ENCODE results near the gene KRTAP10-9. TPM values are rescaled to one million over a fixed set of nuclear protein-coding genes. Genes with fewer than 3 reads are reported as not detected.
"Not testable (repeated sequence)": the region's sequence is repeated elsewhere in the genome, so short reads cannot be mapped to it uniquely, and the experiment has no call there.

The KRTAP10-9 gene
- total RNA-seq, 1 experiment from 2014 or later, result not detected

DNA sequence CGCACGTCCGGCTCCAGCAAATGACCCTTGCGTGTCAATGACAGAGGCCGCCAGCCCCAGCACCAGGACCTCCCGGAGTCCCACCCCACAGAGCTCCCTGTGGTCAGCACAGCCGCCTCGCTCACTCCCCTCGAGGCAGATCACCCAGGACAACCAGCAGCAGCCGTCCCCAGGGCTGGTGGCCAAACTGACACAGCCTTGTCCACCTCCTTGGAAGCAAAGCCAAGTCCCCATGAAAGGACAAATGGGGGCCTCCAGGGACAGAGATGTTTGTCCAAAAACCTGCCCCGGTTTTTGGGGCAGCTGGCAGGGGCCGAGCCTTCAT lies 12.4 kb downstream of the KRTAP10-9 start:
- DNase-seq (ENCODE audit: low read depth), result no peak

DNA sequence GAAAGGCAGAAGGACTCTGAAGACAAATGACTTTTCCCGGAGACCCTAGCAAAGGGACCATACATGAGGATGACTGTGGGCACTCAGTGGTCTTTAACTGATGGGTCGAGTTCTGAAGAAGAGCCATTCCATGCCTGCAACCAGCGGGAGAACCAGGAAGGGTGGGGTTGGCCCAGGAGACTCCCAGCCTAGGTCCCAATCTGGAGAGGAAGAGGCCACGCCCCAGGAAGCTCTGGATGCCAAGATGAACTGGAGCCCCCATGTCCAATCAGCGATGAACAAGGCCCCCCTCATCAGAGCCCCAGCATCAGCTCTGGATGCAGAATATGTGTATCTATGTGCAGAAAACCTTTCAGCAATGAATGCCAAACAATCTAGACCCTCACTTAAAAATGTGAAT lies 13.9 kb downstream of the KRTAP10-9 start:
- DNase-seq (ENCODE audit: low read depth), result no peak

DNA sequence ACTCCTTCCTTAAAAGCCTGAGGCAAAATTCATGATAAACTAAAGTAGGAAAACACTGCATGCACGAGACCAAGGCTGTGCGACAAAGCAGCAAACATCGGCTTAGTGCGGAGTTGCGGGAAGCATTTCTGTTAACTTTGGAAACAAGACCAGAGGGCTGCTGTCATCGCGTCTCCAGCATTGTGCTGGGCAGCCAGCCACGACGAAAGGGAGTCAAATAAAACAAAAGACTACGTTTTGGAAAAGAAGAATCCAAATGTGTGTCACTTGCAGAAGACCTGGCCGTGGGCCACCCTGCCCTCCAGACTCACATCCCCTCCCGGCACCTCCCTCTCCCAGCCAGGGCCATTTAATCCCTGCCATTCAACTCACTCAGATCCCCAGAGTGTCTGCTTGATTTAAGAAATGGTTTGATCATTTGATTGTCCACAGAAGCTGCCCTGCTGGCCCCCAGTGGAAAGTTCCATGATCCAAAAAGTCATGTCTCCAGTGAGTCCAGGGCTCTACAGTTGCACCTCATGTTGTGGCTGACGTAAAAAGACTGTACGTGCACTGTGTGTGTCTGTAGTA lies 16.9 kb downstream of the KRTAP10-9 start:
- DNase-seq (ENCODE audit: low read depth), result no peak

DNA sequence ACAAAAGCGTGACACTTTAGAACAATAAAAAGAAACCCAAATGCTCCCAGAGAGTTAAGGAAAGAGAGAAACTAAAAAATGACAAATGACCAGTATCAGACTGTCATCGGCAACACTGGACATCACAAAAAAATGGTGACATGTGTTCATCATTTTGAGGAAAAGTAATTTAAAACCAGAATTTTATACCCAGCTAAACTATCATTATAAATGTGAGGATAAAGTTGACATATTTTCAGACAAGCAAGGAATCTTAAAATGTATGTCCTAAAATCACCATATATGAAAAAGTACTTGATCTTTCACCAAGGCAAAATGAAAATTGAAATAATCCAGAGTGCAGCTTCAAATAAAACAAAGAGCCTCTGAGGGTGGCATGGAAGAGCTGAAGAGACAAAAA lies 18.0 kb downstream of the KRTAP10-9 start:
- no peak for DNase-seq (ENCODE audit: low read depth)

DNA sequence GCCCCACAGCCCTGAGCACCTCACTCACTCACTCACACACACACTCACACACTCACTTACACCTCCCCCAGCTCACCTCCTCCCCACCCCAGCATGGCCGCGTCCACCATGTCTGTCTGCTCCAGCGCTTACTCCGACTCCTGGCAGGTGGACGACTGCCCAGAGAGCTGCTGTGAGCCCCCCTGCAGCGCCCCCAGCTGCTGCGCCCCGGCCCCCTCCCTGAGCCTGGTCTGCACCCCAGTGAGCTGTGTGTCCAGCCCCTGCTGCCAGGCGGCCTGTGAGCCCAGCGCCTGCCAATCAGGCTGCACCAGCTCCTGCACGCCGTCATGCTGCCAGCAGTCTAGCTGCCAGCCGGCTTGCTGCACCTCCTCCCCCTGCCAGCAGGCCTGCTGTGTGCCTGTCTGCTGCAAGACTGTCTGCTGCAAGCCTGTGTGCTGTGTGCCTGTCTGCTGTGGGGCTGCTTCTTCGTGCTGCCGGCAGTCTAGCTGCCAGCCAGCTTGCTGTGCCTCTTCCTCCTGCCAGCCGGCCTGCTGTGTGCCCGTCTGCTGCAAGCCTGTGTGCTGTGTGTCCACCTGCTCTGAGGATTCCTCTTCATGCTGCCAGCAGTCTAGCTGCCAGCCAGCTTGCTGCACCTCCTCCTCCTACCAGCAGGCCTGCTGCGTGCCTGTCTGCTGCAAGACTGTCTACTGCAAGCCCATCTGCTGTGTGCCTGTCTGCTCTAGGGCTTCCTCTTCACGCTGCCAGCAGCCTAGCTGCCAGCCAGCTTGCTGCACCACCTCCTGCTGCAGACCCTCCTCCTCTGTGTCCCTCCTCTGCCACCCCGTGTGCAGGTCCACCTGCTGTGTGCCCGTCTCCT lies 19.7 kb downstream of the KRTAP10-9 start, which contains the start of gene KRTAP10-11:
Gene KRTAP10-11 (plus strand): TSS at position 49 of the 856 bp plus-strand sequence. CDS start 45 bp downstream, at position 94.
- DNase-seq (ENCODE audit: low read depth), result not testable (repeated sequence)

DNA sequence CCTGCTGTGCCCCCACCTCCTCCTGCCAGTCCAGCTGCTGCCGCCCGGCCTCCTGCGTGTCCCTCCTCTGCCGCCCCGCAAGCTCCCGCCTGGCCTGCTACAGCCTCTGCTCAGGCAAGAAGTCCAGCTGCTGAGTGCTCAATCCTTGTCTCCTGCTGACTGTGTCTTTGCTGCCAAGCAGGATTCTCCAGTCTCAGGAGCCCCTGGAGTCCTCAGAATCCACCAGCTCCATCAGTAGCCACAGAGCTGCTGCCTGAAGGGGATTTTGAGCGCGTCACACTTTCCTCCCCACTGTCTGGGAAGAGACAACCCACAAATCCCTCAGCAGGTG lies 20.3 kb downstream of the KRTAP10-9 start:
- no peak for DNase-seq (ENCODE audit: low read depth)

DNA sequence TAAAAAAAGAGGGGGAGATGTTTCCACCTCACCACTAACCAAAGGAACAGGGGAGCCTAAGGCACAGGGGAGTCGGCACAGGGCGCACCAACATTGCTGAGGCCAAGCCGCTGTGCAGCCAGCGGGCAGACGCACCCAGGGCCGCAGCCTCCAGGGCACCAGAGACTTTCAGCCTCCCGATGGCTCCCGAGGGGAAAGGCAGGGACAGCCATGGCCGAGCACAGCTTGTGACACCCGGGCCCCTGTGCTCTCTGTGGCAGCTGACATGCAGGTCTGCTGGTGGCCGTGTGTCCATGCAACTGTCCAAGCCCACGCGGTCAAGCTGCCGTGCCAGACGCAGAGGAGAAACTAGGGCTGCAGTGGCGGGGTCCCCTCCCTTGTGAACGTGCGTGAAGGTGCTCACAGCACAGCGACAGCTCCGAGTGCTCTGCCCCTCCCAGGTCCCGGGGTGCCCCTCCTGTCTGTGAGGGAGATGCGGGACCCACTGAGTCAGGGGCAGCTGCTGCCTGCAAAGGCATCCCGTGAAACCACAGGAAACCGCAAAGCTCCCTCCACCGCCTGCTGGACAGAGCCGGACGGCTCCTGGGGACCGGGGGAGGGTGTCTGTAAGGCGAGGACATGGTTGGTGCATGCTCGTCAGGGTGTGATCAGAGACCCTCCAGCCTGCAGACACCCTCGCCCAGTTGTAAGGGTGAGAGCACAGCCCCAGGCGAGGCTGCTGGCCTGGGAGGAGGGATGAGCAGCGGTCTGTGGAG lies 21.8 kb downstream of the KRTAP10-9 start:
- no peak for DNase-seq (ENCODE audit: low read depth)

DNA sequence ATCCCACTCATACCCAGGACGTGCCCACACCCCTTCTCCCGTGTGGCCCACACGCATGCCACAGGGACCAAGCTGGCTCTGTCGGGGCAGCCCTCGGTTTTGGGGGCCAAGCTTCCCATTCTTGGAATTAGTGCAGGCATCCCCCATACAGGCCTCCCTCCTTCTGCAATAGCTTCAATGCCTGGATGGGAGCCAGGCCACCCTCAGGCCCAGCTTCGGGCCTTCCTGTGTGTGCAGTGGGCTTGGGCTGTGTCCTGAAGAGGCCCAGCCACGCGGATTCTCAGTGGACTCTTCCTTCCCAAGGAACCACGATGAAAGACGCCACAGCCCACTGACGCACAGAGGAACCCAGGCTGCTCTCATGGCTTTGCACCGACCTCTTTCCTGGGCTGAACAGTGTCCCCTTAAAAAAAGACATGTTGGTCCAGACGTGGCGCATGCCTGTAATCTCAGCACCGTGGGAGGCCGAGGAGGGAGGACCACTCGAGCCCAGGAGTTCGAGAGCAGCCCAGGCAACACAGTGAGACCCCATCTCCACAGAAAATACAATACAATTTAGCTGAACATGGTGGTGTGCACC lies 22.7 kb downstream of the KRTAP10-9 start:
- DNase-seq (ENCODE audit: low read depth), result no peak

DNA sequence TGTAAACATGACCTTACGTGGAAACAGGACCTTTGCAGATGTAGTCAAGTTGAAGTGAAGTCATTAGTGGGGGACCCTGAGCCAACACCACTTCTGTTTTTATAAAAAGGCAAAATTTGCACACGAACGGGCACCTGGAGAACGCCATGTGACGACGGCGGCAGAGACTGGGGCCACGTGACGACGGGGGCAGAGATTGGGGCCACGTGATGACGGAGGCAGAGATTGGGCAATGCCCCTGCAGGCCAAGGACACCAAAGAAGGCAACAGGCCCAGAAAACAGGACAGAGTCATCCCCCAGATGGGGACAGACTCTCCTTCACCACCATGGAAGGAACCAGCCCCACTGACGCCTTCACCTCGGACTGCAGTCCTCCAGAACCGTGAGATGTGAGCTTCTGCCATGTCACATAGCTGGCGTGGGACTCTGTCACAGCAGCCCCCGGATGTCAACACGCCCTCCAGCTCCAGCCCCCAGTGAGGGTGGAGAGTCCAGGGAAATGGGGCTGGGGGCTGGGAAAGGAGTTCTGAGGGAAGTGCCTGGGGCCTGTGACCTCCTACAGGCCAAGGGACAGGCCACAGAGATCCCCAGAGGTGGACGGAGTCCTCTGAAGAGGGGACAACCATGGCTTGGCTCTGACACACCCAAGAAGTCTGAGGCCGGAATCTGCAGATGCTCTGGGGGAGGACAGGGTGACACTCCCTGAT lies 23.5 kb downstream of the KRTAP10-9 start:
- no peak for DNase-seq (ENCODE audit: low read depth)

DNA sequence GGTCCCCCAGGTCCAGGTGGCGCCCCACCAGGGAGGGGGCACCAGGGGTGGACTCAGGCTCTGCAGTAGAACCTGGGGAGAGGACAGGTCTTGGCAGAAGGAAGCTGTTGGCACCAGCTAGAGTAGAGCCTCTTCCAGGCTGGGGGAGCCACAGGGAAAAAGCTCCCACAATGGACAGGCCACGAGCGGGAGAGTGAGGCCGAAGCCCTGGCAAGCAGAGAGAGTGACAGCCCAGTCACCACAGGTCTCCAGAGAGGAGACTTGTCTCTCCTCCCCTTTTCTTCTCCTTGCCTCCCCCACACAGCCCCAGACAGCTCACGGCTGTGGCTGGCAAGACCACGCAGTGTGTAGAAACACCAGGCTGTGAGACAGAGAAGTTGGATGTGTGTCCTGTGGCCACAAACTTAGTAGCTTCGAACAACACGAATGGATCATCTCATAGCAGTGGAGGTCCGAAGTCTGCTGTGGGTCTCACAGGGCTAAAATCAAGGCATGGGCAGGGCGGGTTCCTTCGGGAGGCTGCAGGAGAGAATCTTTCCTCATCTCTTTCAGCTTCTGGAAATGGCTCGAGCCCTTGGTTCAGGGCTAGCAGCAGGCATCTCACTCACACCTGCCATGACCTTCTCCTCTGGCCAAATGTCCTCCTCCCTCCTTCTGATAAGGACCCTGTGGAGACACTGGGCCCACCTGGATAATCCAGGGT lies 24.2 kb downstream of the KRTAP10-9 start:
- no peak for DNase-seq (ENCODE audit: low read depth)

DNA sequence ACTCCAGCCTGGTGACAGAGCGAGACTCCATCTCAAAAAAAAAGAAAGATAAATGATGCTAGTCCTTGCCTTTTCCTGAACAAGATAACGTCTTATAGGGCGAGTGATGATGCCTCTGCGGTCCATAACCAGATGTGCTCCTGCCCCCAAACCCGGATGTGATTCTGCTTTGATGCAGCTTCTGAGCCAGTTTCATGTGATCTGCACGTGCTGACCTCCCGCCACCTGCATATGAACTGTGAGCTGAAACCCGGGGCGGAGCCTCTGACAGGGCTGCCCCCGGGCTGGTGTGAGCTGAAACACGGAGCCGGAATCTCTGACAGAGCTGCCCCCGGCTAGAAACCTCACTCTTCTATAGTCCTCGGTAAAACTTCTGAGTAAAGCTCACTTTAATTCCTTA lies 26.2 kb downstream of the KRTAP10-9 start:
- DNase-seq (ENCODE audit: low read depth), result no peak

DNA sequence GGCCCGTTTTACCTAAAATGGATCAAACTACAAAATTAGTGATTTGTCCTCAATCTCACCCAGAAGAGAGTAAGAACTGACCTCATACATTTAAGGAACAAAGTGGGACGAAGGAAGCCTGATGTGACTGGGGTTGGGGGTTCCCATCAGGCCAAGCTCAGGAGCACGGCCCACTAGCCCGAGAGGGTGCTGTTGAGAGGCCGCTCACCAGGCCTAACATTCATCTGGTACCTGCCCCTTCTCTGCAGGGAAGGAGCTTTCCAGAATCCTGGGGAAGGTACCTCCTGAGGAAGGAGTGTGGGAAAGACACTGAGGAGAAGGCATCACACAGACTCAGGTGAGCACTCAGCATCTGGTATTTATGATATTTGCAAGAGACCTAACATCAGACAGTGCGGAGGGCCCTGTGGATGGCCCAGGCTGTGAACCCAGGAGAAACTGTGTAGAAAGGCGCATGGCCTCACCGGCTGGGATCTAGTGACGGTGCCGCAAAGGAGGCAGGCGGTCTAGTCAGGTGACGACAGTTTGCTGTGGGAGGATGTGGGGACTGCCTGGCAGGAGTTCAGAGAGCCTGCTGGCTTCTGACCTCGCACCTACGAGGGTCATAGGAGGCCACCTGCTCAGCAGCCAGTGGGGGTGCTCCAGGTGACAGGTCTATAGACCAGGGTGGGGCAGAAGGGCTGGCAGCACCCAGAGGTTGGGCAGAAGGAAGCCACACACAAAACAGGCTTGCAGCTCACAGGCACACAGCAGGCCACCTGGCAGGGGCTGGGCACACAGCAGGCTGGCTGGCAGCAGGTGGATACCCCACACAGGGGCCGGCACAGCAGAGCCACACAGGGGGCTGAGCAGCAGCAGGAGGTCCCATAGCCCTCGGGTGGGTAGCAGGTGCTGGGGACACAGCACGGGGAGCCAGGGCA lies 27.0 kb downstream of the KRTAP10-9 start:
- DNase-seq (ENCODE audit: low read depth), result no peak

DNA sequence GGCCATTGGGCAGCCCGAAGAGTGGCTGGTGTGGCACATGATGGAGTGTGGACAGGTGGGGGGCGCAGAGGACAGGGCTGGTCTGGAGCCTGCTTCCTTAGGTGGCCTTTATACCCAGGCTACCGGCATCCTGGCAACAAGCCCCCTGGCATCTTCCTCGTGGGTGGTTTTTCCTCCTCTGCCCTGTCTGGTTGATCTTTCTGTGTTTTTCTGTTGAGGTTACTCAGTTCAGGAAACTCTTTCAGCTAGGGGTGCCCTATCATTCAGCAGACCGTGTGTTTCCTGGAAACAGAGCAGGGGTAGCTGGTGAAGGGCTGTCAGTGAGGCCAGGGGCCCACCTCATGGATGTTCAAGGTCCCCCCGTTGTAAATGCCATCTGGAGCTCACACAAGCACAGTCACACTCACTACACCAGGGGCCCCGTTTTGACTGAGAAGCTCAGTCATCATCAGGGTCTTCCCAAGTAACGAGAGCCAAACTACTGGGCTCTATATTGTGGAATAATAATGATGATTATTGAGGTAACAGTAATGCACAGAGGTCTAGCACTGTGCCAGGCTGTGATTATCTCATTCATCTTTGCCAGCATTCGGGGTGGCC lies 27.8 kb downstream of the KRTAP10-9 start, which contains the start of gene KRTAP12-4:
Gene KRTAP12-4 (minus strand): TSS at position 84 of the 600 bp plus-strand sequence. CDS start 45 bp downstream, at position 39.
- no peak for DNase-seq (ENCODE audit: low read depth)

DNA sequence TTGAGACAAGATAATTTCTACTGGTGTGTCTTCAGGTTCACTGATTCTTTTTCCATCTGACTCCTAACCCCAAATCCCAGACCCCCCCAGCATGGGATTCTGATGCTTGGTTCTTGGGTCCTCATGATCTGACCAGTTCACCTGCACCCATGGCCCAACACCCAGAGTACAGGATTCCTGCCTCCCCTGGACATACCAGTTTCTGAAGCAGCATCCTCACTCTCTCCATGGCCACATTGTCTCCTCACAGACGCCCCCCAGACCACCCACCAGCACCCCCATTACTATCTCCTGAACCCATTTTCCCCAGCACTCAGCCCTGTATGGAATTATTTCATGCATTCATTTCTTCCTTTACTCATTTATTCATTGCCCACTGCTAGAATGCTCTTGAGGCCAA lies 30.0 kb downstream of the KRTAP10-9 start:
- no peak for DNase-seq (ENCODE audit: low read depth)

DNA sequence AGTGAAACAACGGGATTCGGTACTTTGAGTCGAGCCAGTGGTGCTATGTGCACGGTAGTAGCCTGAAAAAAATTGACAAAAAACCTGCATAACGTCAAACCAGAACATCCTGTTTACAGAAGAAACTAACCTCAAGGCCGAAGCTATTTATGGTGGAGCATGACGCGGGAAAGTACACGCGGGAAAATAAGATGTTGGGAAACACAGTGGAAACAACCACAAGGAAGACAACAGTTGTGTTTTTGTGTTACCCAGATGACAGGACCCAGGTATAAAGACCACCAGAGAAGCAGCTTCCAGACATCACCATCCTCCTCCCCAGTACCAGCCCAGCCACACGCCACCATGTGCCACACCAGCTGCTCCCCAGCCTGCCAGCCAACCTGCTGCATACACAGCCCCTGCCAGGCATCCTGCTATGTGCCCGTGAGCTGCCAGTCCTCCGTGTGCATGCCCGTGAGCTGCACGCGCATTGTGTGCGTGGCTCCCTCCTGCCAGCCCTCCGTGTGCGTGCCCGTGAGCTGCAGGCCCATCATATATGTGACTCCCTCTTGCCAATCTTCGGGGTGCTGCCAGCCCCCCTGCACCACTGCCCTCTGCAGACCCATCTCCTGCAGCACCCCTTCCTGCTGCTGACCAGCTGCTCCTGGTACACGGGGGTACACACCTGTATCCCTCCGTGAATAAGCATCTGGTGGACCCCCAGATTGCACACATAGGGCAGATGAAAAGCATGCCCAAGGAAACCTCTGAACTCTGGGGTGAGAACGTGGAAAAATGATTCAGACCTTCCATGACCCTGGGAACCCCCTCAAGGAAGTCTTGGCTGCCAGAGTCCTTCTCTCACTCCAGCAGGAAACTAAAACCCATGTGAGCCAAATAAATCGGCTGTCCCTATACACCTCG lies 31.0 kb downstream of the KRTAP10-9 start, which contains the start of gene KRTAP12-3:
Gene KRTAP12-3 (plus strand): TSS at position 298 of the 906 bp plus-strand sequence. CDS start 48 bp downstream, at position 346.
- no peak for DNase-seq (ENCODE audit: low read depth)

DNA sequence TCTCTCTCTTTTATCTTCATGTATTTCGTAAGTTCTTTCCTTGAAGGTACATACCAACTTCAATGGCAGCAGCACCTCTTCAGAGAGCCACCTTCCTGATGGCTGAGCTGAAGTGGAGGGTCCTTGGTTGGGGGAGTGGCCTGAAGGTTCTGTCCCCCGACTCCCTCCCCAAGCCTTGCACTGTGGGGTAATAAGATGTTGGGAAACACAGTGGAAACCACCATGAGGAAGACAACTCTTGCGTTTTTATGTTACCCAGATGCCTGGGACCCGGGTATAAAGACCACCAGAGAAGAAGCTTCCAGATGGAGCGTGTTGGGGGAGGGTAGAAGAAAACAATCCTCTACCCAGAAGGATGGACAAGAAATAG lies 31.6 kb downstream of the KRTAP10-9 start:
- DNase-seq (ENCODE audit: low read depth), result no peak

DNA sequence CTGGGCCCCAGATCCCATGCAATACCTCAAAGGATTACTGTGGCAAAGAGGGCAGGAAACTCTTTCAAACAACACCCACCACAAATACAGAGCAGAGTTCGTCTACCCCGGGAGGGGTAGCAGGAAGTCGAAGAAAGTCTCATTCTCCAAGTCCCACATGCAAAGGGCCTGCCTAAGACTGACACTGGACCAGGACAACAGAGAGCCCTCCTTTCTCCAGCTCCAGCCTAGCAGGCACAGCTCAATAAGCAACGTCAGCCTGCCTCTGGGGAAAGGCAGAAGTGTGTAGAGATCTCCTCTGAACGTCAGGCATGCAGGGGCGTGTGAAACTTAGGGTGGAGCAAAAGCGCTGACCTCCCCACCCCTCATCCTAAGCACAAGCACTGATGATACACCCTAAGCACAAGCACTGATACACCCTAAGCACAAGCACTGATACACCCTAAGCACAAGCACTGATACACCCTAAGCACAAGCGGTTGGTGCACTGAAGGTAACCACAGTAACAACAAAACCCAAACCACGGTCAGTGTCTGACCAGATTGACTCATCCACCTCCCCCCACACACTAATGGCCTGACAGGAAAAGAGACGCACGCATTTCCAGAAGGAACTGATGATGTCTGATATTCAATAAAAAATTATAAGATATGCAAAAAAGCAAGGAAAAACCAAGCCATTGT lies 32.2 kb downstream of the KRTAP10-9 start:
- DNase-seq (ENCODE audit: low read depth), result peak; percentile 65

DNA sequence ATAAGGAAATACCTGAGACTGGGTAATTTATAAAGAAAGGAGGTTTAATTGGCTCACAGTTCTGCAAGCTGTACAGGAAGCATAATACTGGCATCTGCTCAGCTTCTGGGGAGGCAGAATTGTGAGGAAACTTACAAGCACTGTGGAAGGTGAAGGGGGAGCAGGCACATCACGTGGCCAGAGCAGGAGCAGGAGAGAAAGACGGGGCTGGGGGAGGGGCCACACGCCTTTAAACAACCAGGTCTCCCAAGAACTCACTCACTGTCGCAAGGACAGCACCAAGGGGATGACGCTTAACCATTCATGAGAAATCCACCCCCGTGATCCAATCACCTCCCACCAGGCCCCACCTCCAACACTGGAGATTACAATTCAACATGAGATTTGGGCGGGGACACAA lies 34.7 kb downstream of the KRTAP10-9 start:
- not testable (repeated sequence) for DNase-seq (ENCODE audit: low read depth)
